Tibial artery (tissue), 4 donors: ENCODE measurements around the gene ADAMTSL1.

Experiments
- DNase-seq, 2 donors: peaks; one replicate each; pipeline ENCODE4 v3.0.0-alpha.2; 2019
- H3K27ac ChIP-seq, 2 donors: fragments of 200-600 bp; sonication (generic) in 1 of 2; 1 replicate in 1 of 2; 2 replicates in 1 of 2; pipeline ENCODE4 v1.5.1; 2018 to 2019; ENCODE audit warnings: mild to moderate bottlenecking in 1 of 2
- H3K27me3 ChIP-seq, 2 donors: fragments of 200-600 bp; sonication (generic) in 1 of 2; one replicate each; pipeline versions ENCODE4 v1.5.1 to v1.6.0; 2016 to 2019
- H3K36me3 ChIP-seq, 3 donors: fragments of 200-600 bp; sonication (generic) in 2 of 3; one replicate each; pipeline ENCODE4 v1.5.1; 2016 to 2019; ENCODE audit warnings: mild to moderate bottlenecking in 2 of 3
- H3K4me1 ChIP-seq, 4 donors: fragments of 200-600 bp; sonication (generic) in 2 of 4; 1 replicate in 3 of 4; 2 replicates in 1 of 4; pipeline ENCODE4 v1.5.1; 2016 to 2019
- H3K4me3 ChIP-seq, 2 donors: fragments of 200-600 bp; sonication (generic) in 1 of 2; 1 replicate in 1 of 2; 2 replicates in 1 of 2; pipeline ENCODE4 v1.5.1; 2018 to 2019; ENCODE audit warnings: mild to moderate bottlenecking in 2 of 2
- H3K9me3 ChIP-seq, 3 donors: fragments of 200-600 bp; sonication (generic) in 1 of 3; one replicate each; pipeline ENCODE4 v1.5.1; 2016 to 2019
- CTCF ChIP-seq, 2 experiments: fragments of 200-600 bp in 1 of 2; fragments of 450-650 bp in 1 of 2; IDR thresholded peaks; one replicate each; pipeline ENCODE4 v1.5.1; 2017 to 2019; ENCODE audit warnings: antibody characterized with exemption in 2 of 2, mild to moderate bottlenecking in 1 of 2, moderate library complexity in 1 of 2
- intact Hi-C: fragments of 100-400 bp; cut with DNase I; formaldehyde crosslinking; loops from one replicate; pipeline ENCODE4 v1.15.0; 2023; ENCODE audit warnings: low total_unique reads

ADAMTSL1 gene

GRCh38 chr9:18806232-18807080 is 332.5 kb downstream of the ADAMTSL1 start:
- no peaks in the 10 kb centered on the region for H3K36me3 ChIP-seq
- TF ChIP-seq CTCF (IDR thresholded peaks at IDR 0.05): no peak
- H3K27me3 ChIP-seq: no peaks in the 10 kb centered on the region
- H3K4me3 ChIP-seq: no peak overlapping the region
- H3K4me1 ChIP-seq: peaks cover 0 to 8% (median 3%) of the 10 kb centered on the region in 4 donors
- intact Hi-C loops: no loop called here
- DNase-seq: no peak
- no peak overlapping the region for H3K27ac ChIP-seq
- no peaks in the 10 kb centered on the region for H3K9me3 ChIP-seq

- H3K27ac ChIP-seq: no peak overlapping the region
- DNase-seq: no peak
- intact Hi-C loops: no loop called here
- no peaks in the 10 kb centered on the region for H3K36me3 ChIP-seq
- H3K4me1 ChIP-seq: no peaks in the 10 kb centered on the region
- H3K9me3 ChIP-seq: peaks cover 0 to 9% (median 0%) of the 10 kb centered on the region in 3 donors
- no peak for TF ChIP-seq CTCF (IDR thresholded peaks at IDR 0.05)
- no peak overlapping the region for H3K4me3 ChIP-seq
- no peaks in the 10 kb centered on the region for H3K27me3 ChIP-seq
Measured at GRCh38 chr9:18810581-18810980, 336.6 kb downstream of the ADAMTSL1 start.

- H3K27ac ChIP-seq: no peak overlapping the region
- no peak for TF ChIP-seq CTCF (IDR thresholded peaks at IDR 0.05)
- no peaks in the 10 kb centered on the region for H3K27me3 ChIP-seq
- no peaks in the 10 kb centered on the region for H3K36me3 ChIP-seq
- DNase-seq: no peak
- H3K4me1 ChIP-seq: no peaks in the 10 kb centered on the region
- H3K4me3 ChIP-seq: no peak overlapping the region
- H3K9me3 ChIP-seq: peaks cover 0 to 9% (median 0%) of the 10 kb centered on the region in 3 donors
- intact Hi-C loops: no loop called here
Measured at GRCh38 chr9:18811171-18811570, 337.2 kb downstream of the ADAMTSL1 start.

- TF ChIP-seq CTCF (IDR thresholded peaks at IDR 0.05): no peak
- intact Hi-C loops: no loop called here
- no peak for DNase-seq
- H3K9me3 ChIP-seq: no peaks in the 10 kb centered on the region
- peaks cover 0 to under 1% (median 0%) of the 10 kb centered on the region in 4 donors for H3K4me1 ChIP-seq
- no peaks in the 10 kb centered on the region for H3K27me3 ChIP-seq
- H3K4me3 ChIP-seq: no peak overlapping the region
- H3K36me3 ChIP-seq: peaks cover 0 to 5% (median 0%) of the 10 kb centered on the region in 3 donors
- no peak overlapping the region for H3K27ac ChIP-seq
Measured at GRCh38 chr9:18819418-18819817, 345.5 kb downstream of the ADAMTSL1 start.

GRCh38 chr9:18820566-18821095 is 346.7 kb downstream of the ADAMTSL1 start:
- H3K4me1 ChIP-seq: peaks cover 0 to 10% (median 5%) of the 10 kb centered on the region in 4 donors
- H3K27me3 ChIP-seq: no peaks in the 10 kb centered on the region
- H3K27ac ChIP-seq: no peak overlapping the region
- intact Hi-C loops: no loop called here
- no peak overlapping the region for H3K4me3 ChIP-seq
- no peak for DNase-seq
- H3K9me3 ChIP-seq: no peaks in the 10 kb centered on the region
- TF ChIP-seq CTCF (IDR thresholded peaks at IDR 0.05): no peak
- peaks cover 0 to 5% (median 0%) of the 10 kb centered on the region in 3 donors for H3K36me3 ChIP-seq
